GM19035 (cell line): ENCODE data around the gene STON1.
A peak's percentile ranks its signal among the peaks of the same experiment; 100 is the strongest.
"Not testable (repeated sequence)": the region's sequence is repeated elsewhere in the genome, so short reads cannot be mapped to it uniquely, and the experiment has no call there.

ENCODE experiments used
- ATAC-seq: cut with Tn5 transposase; IDR thresholded peaks from one replicate; pipeline ENCODE4 v1.9.1; 2021; ENCODE audit not compliant: unreplicated experiment

Gene STON1

GRCh38 chr2:48569433-48569832 lies 39.5 kb downstream of the STON1 start:
- ATAC-seq, result no peak

GRCh38 chr2:48572816-48573215 lies 42.9 kb downstream of the STON1 start:
- ATAC-seq, result no peak

- ATAC-seq, result no peak
Measured at GRCh38 chr2:48574353-48575287, 44.7 kb downstream of the STON1 start.

- no peak for ATAC-seq
Measured at GRCh38 chr2:48578313-48578712, 48.4 kb downstream of the STON1 start.

GRCh38 chr2:48583961-48584360 lies 54.0 kb downstream of the STON1 start:
- no peak for ATAC-seq

- no peak for ATAC-seq
Measured at GRCh38 chr2:48584551-48584950, 54.6 kb downstream of the STON1 start.

- no peak for ATAC-seq
Measured at GRCh38 chr2:48586433-48586832, 56.5 kb downstream of the STON1 start.

GRCh38 chr2:48587560-48587959 lies 57.6 kb downstream of the STON1 start:
- ATAC-seq, result no peak

GRCh38 chr2:48587961-48588360 lies 58.0 kb downstream of the STON1 start:
- no peak for ATAC-seq

- ATAC-seq, result no peak
Measured at GRCh38 chr2:48588745-48589144, 58.8 kb downstream of the STON1 start.

- no peak for ATAC-seq
Measured at GRCh38 chr2:48589170-48589767, 59.3 kb downstream of the STON1 start.

- ATAC-seq, result no peak
Measured at GRCh38 chr2:48590017-48590416, 60.1 kb downstream of the STON1 start.

GRCh38 chr2:48592067-48592466 lies 62.1 kb downstream of the STON1 start:
- ATAC-seq, result no peak

- ATAC-seq, result not testable (repeated sequence)
Measured at GRCh38 chr2:48596751-48597150, 66.8 kb downstream of the STON1 start.

GRCh38 chr2:48597492-48597891 lies 67.5 kb downstream of the STON1 start:
- no peak for ATAC-seq

GRCh38 chr2:48600204-48600813 lies 70.4 kb downstream of the STON1 start:
- no peak for ATAC-seq

- no peak for ATAC-seq
Measured at GRCh38 chr2:48600917-48601316, 71.0 kb downstream of the STON1 start.

GRCh38 chr2:48601349-48601748 lies 71.4 kb downstream of the STON1 start:
- ATAC-seq, result peak; percentile 55

GRCh38 chr2:48605482-48606175 lies 75.7 kb downstream of the STON1 start:
- no peak for ATAC-seq

- ATAC-seq, result no peak
Measured at GRCh38 chr2:48607307-48608014, 77.5 kb downstream of the STON1 start.

- ATAC-seq, result no peak
Measured at GRCh38 chr2:48613211-48613610, 83.3 kb downstream of the STON1 start.
